ENCODE data around the gene PHYH.
A peak's percentile ranks its signal among the peaks of the same experiment; 100 is the strongest.
"Not testable (repeated sequence)": the region's sequence is repeated elsewhere in the genome, so short reads cannot be mapped to it uniquely, and the experiment has no call there.

The PHYH gene

DNA sequence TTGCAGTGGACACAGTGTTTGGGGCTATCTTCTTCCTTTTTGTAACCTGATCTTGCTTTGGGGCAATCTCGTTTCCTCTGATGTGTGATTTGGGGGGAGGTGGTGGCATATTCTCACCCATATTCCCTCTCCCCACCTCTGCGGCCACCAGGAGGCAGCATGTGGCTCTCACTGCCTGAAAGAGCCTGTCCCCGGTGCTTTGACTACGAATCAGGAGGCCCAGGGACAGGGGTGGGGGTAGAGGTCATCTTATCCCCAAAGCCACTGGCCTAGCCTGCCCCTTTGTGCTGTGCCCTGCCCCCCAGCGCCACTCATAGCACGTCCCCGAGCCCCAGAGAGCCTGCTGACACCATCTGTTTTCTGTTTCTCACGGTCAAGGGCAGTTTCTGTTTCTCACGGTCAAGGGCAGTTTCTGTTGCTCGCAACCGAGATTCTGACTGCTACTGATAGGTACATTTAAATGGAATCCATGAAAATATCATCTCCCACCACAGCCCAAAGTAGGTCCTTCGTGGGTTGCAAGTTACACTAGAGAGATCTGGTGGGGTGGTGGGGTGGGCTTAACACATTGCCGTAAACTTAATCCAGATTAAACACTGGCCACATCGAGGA is 28.2 kb downstream of the PHYH start:
- DNase-seq (ENCODE audit: low spot score) = peak; percentile 86

DNA sequence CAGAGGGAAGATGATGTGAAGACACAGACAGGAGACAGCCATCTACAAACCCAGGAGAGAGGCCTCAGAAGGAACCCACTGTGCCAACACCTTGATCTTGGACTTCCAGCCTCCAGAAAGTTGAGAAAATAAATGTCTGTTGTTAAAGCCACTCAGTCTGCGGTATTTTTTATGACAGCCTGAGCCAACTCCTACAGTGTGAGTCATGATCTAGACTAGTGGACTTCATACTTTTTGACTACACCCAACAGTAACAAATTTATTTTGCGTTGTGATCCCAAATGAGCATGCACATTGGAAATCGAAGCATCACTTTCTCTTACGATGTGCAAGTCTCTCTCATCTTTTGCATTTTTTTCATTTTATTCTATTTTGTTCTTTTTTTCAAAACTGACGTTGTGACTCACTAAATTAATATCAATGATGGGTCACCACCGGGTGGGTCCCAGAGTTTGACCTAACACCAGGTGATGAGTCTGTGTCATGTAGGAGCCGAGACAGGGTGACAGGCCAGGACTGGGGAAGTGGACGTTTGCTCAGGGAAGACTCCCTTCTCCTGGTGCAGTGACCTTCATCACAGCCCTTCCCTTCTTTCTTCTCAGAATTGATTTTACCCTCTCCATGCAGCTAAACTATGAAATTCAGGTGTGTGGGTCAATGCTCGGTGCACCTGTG is 28.9 kb downstream of the PHYH start:
- no peak for DNase-seq (ENCODE audit: low spot score)

DNA sequence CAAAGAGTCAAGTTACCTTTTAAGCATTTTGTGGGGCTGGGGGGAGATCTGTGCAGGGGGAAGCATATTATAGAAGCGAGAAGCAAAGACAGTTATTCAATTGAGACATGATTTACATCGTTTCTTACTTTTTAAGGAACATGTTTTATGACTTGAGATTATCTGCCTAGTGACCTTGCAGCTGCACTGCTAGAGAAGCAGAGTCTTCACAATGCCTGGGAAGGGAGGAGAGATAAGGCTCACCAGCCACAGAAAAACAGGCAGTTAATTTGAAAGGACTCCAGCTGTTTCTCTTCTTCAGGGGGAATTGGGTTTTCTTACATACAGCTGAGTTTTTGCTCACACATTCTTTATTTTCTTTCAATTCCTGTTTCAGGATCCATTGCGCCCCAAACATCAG is 31.0 kb downstream of the PHYH start:
- DNase-seq (ENCODE audit: low spot score) = no peak

DNA sequence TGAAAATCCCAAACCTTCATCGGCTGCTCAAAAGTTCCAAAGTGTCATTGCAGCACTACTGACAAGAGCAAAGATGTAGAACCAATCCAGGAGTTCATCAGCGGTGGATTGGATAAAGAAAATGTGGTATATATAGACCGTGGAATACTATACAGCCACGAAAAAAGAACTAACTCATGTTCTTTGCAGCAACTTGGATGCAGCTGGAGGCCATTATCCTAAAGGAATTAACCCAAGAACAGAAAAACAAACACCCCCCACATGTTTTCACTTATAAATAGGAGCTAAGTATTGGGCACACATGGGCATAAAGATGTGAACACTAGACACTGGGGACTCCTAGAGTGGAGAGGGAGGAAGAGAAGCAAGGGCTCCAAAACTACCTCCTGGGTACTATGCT is 31.6 kb downstream of the PHYH start:
- DNase-seq (ENCODE audit: low spot score) = no peak

DNA sequence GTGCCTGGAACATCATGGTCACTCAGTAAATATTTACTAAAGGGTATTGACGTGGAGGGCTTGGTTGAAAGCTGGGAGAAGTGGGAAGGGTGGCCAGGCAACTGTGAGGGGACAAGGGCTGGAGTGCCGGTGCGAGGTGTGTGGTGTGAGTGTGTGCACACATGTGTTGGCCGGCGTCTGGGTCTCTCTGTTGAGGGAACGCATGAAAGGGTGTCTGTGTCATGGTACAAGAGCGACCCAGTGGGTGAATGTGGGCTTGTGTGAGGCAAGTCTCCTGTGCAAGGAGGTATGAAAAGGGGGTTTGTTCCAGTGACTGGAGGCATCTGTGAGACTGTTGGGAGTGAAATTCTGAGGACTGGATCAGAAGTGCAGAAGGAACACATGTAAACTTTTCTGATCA is 36.3 kb downstream of the PHYH start:
- no peak for DNase-seq (ENCODE audit: low spot score)

DNA sequence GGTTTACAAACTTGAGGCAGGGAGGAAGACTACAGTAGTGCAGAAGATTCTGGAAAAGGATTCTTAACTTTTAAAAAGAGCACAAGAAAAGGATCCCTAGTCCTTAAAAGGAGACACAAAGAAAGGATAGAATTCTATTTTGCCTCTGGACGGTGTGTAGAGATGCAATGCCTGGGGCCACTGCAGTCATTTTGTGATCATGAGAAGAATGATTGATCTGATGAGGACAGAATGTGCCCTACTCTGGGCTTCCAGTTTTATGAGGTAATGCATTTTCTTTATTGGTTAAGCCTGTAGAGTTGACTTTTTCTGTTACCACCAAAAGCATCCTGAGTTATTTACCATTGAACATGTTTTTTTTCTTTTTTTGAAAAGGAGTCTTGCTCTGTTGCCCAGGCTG is 37.4 kb downstream of the PHYH start:
- no peak for DNase-seq (ENCODE audit: low spot score)

DNA sequence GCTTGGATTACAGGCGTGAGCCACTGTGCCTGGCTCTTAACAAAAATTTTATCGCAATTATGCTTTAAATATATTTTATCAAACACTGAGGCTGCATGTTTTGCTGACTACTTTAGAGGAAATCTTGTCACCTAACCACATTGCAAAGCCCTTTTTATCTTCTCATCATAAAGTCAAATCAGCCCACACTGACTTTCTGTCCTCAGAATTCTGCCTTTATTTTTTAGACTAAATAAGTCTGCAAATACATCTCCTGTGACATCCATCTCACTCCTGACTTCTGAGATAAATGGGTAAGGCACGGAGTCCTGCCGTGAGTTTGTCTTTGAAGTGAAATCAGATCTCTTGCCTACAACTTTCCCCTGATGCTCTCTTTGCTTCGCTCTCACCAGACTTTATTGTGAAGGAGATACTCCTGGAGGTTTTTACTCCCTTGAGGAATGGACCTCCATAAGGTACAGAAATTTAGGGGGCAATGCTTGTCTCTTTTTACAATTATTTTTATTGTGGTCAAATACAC is 42.2 kb downstream of the PHYH start:
- no peak for DNase-seq (ENCODE audit: low spot score)

DNA sequence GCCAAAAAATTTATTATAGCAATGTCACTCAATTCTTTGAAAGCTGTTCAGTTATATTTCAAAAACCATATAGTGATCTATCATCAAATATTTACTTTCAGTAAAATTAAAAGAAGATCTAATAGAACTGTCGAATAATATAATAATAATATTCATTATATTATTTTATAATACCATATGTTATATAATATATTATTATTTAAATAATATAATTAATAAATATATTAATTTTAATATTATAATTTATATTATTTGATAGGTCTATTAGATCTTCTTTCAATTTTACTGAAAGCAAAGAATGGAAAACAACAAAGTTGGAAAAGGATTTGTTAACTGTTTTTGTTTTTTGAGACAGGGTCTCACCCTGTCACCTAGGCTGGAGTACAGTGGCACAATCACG is 43.2 kb downstream of the PHYH start:
- DNase-seq (ENCODE audit: low spot score) = no peak

DNA sequence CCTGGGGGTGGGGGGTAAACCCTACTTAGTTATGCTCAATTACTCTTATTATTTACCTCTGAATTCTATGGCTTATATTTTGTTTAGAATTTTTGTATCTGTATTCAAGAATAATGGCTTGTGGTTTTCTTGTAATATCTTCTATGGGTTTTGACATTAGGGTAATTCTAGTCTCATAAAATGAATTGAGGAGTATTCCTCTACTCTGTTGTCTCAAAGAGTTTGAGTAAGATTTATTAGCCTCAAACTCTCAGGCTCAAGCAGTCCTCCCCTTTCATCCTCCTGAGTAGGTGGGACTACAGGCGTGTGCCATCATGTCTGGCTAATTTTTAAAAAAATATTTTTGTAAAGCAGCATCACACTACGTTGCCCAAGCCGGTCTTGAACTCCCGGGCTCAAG is 46.1 kb downstream of the PHYH start:
- no peak for DNase-seq (ENCODE audit: low spot score)

DNA sequence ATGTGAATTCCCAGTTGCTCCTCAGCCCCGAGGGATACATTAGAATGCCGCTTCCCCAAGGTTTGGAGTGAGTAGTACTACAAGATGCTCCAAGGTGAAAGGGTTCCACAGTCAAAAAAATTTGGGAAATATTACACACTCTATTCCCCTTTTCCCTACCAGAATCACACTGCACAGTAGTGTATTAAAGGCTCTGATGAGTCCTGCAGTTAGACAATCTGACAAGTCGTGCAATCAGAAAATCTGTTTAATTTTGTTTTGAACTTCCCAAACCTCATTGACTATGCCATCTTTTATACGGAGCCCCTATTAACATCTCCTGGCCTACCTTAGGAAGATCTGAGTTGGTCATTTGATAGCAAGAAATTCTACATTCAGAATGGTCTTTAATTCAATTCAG is 52.1 kb downstream of the PHYH start:
- DNase-seq (ENCODE audit: low spot score) = no peak

DNA sequence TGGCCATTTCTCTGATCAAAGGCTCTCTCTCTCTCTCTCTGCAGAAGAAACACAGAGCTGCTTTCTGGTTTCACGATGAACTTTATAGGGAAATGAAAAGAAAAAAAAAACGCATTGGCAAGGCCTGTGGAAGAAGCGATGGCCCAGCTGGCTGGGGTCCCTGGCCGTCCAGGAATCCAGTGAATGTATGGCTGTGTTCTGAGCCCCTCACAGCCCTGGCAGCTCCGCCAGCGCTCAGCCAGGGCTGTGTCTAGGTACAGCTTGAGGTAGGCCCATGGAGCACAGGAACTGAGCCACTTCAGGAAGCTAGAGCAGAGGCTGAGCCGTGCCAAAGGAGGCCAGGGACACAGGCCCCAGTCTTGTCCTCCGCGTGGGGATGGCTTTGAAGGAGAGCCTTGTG is 52.6 kb downstream of the PHYH start:
- no peak for DNase-seq (ENCODE audit: low spot score)

DNA sequence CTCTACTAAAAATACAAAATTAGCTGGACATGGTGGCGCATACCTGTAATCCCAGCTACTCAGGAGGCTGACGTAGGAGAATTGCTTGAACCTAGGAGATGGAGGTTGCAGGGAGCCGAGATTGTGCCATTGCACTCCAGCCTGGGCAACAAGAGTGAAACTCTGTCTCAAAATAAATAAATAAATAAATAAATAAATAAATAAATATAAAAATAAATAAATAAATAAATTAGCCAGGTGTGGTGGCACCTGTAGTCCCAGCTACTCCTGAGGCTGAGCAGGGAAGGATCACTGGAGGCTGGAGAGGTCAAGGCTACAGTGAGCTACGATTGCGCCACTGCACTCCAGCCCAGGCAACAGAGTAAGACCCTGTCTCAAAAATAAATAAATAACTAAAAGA is 57.6 kb downstream of the PHYH start:
- DNase-seq (ENCODE audit: low spot score) = not testable (repeated sequence)

DNA sequence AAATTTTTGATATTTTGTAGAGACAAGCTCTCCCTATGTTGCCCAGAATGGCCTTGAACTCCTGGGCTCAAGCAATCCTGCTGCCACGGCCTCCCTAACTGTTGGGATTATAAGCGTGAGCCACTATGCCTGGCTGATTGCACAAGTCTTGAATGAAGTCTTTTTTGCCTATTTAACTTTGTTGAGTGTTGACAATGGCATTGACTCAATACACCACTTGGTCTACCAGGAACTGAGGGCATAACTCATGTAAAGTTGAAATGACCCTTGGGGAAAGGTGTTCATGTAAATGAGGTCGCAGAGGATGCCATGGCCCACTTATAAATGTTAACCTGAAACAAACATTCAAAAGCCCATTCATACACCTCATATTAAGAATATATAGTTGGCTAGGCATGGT is 58.3 kb downstream of the PHYH start:
- no peak for DNase-seq (ENCODE audit: low spot score)

DNA sequence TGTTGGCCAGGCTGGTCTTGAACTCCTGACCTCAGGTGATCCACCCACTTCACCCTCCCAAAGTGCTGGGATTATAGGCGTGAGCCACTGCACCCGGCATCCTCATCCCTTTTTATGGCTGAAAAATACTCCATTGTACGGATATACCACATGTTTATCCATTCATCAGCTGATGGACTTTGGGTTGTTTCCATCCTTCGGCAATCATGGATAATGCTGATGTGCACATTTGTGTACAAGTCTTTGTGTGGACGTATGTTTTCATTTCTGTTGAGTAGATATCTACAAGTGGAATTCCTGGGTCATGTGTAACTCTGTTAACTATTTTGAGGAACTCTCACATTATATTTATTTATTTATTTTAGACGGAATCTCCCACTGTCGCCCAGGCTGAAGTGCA is 59.9 kb downstream of the PHYH start:
- no peak for DNase-seq (ENCODE audit: low spot score)

DNA sequence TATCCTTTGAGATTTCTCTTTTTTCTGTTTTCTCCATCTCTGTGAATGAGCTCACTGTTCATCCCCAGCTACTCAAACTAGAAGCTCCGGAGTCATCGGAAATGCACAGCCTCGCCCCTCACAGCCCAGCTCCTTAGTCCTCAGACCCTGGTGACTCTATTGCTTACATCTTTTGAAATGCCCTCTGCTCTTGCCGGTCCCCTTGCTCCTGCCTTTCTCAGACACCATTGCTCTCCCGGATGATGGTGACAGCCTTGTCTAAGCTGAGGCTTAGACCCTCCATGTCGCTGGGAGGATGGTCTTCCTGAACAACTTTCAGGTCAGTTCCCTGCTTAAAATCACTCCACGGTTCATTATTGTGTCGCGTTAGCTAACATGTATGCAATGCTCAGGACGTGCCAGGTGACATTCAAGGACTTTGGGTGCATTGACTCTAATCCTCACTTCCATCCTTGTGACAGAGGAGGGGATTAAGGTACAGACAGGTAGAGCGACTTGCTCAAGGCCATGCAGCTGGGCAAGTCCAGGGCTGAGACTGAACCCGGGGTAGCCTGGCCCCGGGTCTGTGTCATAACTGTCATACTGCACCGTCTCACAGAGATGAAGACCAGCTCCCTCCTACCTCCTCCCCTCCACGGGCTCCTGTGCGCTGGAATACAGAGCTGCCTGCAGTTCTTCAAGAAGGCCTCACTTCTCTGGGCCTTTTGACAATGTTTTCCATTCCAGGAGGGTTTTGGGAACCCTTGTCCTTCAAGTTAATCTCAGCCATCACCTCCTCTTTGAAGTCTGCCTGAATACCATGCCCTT is 61.4 kb downstream of the PHYH start:
- DNase-seq (ENCODE audit: low spot score) = no peak

DNA sequence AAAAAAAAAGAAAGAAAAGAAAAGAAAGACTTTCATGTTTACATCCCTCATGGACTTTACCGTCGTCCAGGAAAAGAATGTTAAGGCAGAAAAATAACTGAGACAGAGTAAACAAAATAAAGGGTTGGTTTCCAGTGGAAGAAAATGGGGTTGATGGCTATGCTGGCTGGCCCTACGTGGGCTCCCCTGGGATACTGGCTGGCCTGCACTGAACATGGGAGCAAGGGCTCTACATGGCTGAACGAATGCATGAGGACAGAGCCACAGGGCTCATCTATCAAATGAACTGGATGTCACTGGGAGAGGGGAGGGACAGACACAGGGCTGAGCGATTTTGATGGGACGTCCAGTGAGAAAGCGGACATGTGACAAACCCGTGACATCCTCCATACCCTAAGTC is 63.2 kb downstream of the PHYH start:
- no peak for DNase-seq (ENCODE audit: low spot score)

DNA sequence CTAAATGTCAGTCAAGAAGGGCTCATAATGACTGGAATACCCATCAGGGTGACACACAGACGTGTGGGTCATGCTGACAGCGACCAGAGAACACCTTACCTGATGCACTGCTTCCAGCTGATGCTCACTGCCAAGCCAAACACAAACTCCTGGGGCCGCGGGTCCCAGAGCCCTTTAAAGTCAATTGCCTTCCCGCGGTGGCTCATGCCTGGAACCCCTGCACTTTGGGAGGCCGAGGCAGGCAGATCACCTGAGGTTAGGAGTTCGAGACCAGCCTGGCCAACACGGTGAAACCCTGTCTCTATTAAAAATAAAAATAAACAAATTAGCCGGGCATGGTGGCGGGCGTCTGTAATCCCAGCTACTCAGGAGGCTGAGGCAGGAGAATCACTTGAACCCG is 65.1 kb downstream of the PHYH start:
- DNase-seq (ENCODE audit: low spot score) = not testable (repeated sequence)

DNA sequence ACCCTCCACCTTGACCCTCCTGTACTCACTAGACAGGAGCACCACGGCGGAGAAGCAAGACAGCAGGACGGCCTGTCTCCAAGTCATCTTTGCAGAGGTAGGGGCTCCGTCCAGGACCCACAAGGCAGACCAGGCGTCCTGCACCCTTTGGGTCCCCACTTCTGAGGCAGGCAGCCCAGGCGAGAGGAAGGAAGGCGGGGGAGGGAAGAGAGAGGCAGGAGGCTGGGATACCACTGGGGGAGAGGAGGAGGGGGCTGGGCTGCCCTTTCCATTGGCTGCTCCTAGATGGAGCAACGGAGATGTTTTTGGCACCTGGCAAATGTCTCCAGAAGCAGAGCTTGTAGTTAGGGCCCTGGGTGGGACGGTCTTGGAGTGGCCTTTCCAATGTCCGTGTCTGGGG is 65.7 kb downstream of the PHYH start, which contains the start of gene UCMA:
Gene UCMA, minus strand, starts transcription at position 203 of the 400 bp plus-strand sequence. Its CDS starts 116 bp downstream, at position 87.
- no peak for DNase-seq (ENCODE audit: low spot score)

DNA sequence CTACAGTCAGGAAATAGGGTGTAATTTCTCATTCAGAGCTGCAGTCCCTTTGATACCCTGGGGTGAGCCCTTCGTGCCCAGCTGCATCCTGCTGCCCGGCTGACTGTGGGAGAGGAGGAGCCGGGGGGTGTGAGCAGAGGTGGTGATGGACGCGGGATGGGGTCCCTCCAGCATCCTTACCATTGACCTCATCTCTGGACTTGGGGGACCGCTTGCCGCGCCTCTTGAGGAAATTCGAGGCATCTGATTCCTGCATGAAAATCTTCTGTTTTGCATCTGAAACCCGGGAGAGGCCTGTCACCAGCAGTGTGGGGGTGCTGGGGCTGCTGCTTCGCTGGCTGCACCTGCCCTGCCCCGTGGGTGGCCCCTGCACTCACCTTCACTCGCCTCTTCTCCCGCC is 66.5 kb downstream of the PHYH start:
- no peak for DNase-seq (ENCODE audit: low spot score)

DNA sequence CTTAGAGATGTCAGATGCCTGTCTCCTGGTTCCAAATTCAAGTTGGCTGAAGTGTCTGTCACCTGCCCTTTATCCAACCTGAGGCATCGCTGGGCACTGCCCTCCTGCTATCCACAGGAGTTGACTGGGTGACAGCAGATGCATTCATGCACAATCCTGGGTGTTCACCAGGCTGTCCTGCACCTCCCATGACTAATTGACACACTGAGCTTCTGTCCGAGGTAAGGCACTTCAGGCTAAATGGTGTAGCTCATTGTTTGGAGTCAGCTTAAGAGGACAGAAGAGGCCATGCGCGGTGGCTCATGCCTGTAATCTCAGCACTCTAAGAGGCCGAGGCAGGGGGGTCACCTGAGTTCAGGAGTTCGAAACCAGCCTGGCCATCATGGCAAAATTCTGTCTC is 68.1 kb downstream of the PHYH start:
- no peak for DNase-seq (ENCODE audit: low spot score)

DNA sequence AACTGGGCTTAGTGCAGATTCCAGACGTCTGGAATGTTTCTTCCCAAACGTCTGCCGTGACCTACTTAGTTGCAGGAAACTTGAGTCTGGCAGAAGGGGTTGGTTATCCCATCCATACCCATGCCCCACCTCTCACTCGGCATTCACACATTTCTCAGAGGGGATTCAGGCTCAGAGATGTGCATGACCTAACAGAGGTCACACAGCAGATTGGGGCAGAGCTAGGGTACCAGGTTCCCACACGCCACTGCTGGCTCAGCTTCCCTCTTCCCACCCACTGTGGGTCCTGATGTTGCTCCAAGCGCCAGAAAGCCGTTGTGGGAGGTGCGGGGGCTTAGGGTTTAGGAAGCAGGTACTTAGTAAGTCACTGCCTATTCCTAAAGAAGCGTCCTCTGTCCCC is 68.7 kb downstream of the PHYH start:
- DNase-seq (ENCODE audit: low spot score) = no peak

All from iPS-NIHi11 (cell line).